Measurements from ENCODE around the gene ATP6V0A1. TPM values are rescaled to one million over a fixed set of nuclear protein-coding genes. Genes with fewer than 3 reads are reported as not detected.
"Not testable (repeated sequence)": the region's sequence is repeated elsewhere in the genome, so short reads cannot be mapped to it uniquely, and the experiment has no call there.

ATP6V0A1 gene
- total RNA-seq, 1 experiment from 2014 or later = 55.1 TPM

DNA sequence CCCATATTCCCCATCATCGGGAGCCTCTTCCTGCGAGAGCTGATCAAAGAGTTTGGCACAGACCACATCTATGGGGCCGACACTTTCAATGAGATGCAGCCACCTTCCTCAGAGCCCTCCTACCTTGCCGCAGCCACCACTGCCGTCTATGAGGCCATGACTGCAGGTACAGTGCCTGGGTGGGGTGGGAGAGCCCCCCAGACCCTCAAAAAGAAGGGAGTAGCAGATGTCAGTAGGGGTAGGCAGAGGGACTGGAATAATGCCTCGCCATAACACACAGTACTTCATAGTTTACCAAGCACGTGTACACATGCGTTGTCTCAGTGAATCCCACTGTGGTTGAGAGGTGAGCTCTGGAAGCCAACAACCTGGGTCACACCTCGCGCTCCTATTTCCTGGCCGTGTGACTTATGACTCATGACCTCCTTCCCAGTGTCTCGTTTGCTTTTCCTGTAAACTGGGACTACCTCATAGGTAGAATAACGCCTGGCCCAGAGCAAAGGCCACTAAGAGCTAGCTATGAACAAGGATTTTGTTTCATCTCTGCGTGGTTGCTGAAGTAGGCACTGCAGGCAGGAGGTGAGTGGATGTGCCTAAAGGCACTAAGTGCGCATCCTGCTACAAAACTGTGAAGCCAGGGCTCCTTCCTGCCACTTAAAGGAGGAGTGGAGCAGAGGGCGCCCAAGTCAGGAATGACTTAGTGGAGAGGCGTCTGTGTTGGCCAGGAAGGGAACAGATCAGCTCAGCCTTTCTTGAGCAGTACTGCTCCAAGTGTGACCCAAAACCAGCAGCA, 82.6 kb downstream of the ATP6V0A1 start:
- Histone ChIP-seq H4K20me1 (ENCODE audit: insufficient read depth) (no peaks in the 10 kb centered on the region), H2AFZ (no peak overlapping the region), H3K4me3 (no peak overlapping the region), H3K36me3 (ENCODE audit: low read depth) (peaks cover 6% of the 10 kb centered on the region; the same call in 1 of the 2 replicates), H3K9me3 (ENCODE audit: insufficient read depth, low read depth) (no peaks in the 10 kb centered on the region), H3F3A (ENCODE audit: insufficient read depth, low read depth) (peaks cover 21% of the 10 kb centered on the region), H3K27ac (peak overlapping the region; percentile 48), H3K9me2 (ENCODE audit: insufficient read depth) (no peaks in the 10 kb centered on the region), H3K4me1 (replicated peaks; ENCODE audit: insufficient read depth) (peaks cover 22% of the 10 kb centered on the region), H3K79me2 (ENCODE audit: low read depth) (peaks cover 10% of the 10 kb centered on the region), H3K27me3 (ENCODE audit: insufficient read depth, low read depth) (no peaks in the 10 kb centered on the region), H3K4me2 (peak overlapping the region; percentile 31; the same call in 1 of the 2 replicates)
- DNase-seq = peak in 1 of 2 experiments; percentile 73
- no TSS peak for BruUV-seq (replicated peaks)
- ChIA-PET CTCF (no interaction called here), POLR2A (ENCODE audit: unreplicated experiment) (interaction anchor here (0.6 kb wide), 2 partner anchors 67 to 187 kb away, joined by 4 to 6 read pairs; no protein-coding TSS in a partner anchor)
- TF ChIP-seq EZH2 (IDR thresholded peaks at IDR 0.05; ENCODE audit: low read depth) = no peak
- TF ChIP-seq, protein P1, sequence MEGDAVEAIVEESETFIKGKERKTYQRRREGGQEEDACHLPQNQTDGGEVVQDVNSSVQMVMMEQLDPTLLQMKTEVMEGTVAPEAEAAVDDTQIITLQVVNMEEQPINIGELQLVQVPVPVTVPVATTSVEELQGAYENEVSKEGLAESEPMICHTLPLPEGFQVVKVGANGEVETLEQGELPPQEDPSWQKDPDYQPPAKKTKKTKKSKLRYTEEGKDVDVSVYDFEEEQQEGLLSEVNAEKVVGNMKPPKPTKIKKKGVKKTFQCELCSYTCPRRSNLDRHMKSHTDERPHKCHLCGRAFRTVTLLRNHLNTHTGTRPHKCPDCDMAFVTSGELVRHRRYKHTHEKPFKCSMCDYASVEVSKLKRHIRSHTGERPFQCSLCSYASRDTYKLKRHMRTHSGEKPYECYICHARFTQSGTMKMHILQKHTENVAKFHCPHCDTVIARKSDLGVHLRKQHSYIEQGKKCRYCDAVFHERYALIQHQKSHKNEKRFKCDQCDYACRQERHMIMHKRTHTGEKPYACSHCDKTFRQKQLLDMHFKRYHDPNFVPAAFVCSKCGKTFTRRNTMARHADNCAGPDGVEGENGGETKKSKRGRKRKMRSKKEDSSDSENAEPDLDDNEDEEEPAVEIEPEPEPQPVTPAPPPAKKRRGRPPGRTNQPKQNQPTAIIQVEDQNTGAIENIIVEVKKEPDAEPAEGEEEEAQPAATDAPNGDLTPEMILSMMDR (conservative IDR thresholded peaks at IDR 0.05) = no peak
- intact Hi-C loops (cut with micrococcal nuclease; ENCODE audit: unreplicated experiment) = no loop called here

DNA sequence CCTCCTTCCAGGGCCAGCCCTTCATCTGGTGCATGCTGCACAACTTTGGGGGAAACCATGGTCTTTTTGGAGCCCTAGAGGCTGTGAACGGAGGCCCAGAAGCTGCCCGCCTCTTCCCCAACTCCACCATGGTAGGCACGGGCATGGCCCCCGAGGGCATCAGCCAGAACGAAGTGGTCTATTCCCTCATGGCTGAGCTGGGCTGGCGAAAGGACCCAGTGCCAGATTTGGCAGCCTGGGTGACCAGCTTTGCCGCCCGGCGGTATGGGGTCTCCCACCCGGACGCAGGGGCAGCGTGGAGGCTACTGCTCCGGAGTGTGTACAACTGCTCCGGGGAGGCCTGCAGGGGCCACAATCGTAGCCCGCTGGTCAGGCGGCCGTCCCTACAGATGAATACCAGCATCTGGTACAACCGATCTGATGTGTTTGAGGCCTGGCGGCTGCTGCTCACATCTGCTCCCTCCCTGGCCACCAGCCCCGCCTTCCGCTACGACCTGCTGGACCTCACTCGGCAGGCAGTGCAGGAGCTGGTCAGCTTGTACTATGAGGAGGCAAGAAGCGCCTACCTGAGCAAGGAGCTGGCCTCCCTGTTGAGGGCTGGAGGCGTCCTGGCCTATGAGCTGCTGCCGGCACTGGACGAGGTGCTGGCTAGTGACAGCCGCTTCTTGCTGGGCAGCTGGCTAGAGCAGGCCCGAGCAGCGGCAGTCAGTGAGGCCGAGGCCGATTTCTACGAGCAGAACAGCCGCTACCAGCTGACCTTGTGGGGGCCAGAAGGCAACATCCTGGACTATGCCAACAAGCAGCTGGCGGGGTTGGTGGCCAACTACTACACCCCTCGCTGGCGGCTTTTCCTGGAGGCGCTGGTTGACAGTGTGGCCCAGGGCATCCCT, 84.8 kb downstream of the ATP6V0A1 start:
- no peak overlapping the region for H3K27ac ChIP-seq
- no peaks in the 10 kb centered on the region for H3K79me2 ChIP-seq (ENCODE audit: low read depth)
- H2AFZ ChIP-seq = no peak overlapping the region
- H3K36me3 ChIP-seq (ENCODE audit: low read depth) = peaks cover 6% of the 10 kb centered on the region; the same call in 1 of the 2 replicates
- intact Hi-C loops (cut with micrococcal nuclease; ENCODE audit: unreplicated experiment) = no loop called here
- BruUV-seq (replicated peaks) = no TSS peak
- no peaks in the 10 kb centered on the region for H3K27me3 ChIP-seq (ENCODE audit: insufficient read depth, low read depth)
- peaks cover 18% of the 10 kb centered on the region for H3F3A ChIP-seq (ENCODE audit: insufficient read depth, low read depth)
- ChIA-PET POLR2A (ENCODE audit: unreplicated experiment) (no interaction called here), CTCF (no interaction called here)
- no peak overlapping the region for H3K4me3 ChIP-seq
- peaks cover 15% of the 10 kb centered on the region for H3K4me1 ChIP-seq (replicated peaks; ENCODE audit: insufficient read depth)
- no peak overlapping the region for H3K4me2 ChIP-seq
- no peaks in the 10 kb centered on the region for H3K9me2 ChIP-seq (ENCODE audit: insufficient read depth)
- TF ChIP-seq EZH2 (IDR thresholded peaks at IDR 0.05; ENCODE audit: low read depth) = no peak
- TF ChIP-seq, protein P1 (conservative IDR thresholded peaks at IDR 0.05) = no peak
- H4K20me1 ChIP-seq (ENCODE audit: insufficient read depth) = no peaks in the 10 kb centered on the region
- no peaks in the 10 kb centered on the region for H3K9me3 ChIP-seq (ENCODE audit: insufficient read depth, low read depth)
- no peak for DNase-seq

DNA sequence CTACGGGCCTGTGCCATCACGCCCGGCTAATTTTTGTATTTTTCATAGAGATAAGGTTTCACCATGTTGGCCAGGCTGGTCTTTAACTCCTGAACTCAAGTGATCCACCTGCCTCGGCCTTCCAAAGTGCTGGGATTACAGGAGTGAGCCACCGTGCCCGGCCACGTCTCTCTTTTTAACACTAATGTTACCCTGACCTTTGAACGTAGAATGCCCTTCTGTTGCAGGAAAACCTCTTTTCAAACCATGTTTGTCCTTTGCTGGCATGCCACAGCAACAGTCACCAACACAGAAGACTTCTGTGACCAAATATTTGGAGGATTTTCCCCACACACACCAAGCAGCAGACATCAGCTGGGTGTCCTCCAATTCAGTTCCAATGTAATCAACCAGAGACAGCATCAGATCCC, 86.2 kb downstream of the ATP6V0A1 start:
- no peak for DNase-seq
- CTCF ChIA-PET = no interaction called here
- no peaks in the 10 kb centered on the region for H3K36me3 ChIP-seq (ENCODE audit: low read depth)
- H3K9me3 ChIP-seq (ENCODE audit: insufficient read depth, low read depth) = no peaks in the 10 kb centered on the region
- H2AFZ ChIP-seq = no peak overlapping the region
- H3K4me1 ChIP-seq (replicated peaks; ENCODE audit: insufficient read depth) = peaks cover 15% of the 10 kb centered on the region
- H3K79me2 ChIP-seq (ENCODE audit: low read depth) = no peaks in the 10 kb centered on the region
- H3K4me3 ChIP-seq = no peak overlapping the region
- intact Hi-C loops (cut with micrococcal nuclease; ENCODE audit: unreplicated experiment) = no loop called here
- H4K20me1 ChIP-seq (ENCODE audit: insufficient read depth) = no peaks in the 10 kb centered on the region
- no peaks in the 10 kb centered on the region for H3K27me3 ChIP-seq (ENCODE audit: insufficient read depth, low read depth)
- TF ChIP-seq EZH2 (IDR thresholded peaks at IDR 0.05; ENCODE audit: low read depth) = no peak
- TF ChIP-seq, protein P1 (conservative IDR thresholded peaks at IDR 0.05) = no peak
- BruUV-seq (replicated peaks) = no TSS peak
- peaks cover 21% of the 10 kb centered on the region for H3F3A ChIP-seq (ENCODE audit: insufficient read depth, low read depth)
- H3K27ac ChIP-seq = no peak overlapping the region
- no peak overlapping the region for H3K4me2 ChIP-seq
- H3K9me2 ChIP-seq (ENCODE audit: insufficient read depth) = no peaks in the 10 kb centered on the region
- POLR2A ChIA-PET (ENCODE audit: unreplicated experiment) = no interaction called here

GRCh38 chr17:42545755-42546505, 87.3 kb downstream of the ATP6V0A1 start:
- intact Hi-C loops (cut with micrococcal nuclease; ENCODE audit: unreplicated experiment); POLR2A ChIA-PET (ENCODE audit: unreplicated experiment); H3K36me3 ChIP-seq (ENCODE audit: low read depth); H3K27me3 ChIP-seq (ENCODE audit: insufficient read depth, low read depth); BruUV-seq (replicated peaks); H3K4me2 ChIP-seq; H3K79me2 ChIP-seq (ENCODE audit: low read depth); H3K9me3 ChIP-seq (ENCODE audit: insufficient read depth, low read depth); H3K4me3 ChIP-seq; H2AFZ ChIP-seq; H3K9me2 ChIP-seq (ENCODE audit: insufficient read depth); CTCF ChIA-PET; H3K27ac ChIP-seq; H4K20me1 ChIP-seq (ENCODE audit: insufficient read depth): not testable (repeated sequence)
- Histone ChIP-seq H3K4me1 (replicated peaks; ENCODE audit: insufficient read depth) (peaks cover 13% of the 10 kb centered on the region), H3F3A (ENCODE audit: insufficient read depth, low read depth) (peaks cover 16% of the 10 kb centered on the region)
- DNase-seq = peak in 1 of 2 experiments; percentile 43
